HG03565 (cell line): ENCODE data around the gene TRIM62.

Source experiments
- ATAC-seq: cut with Tn5 transposase; IDR thresholded peaks from one replicate; pipeline ENCODE4 v1.9.1; 2021; ENCODE audit warnings: mild to moderate bottlenecking, moderate library complexity; ENCODE audit not compliant: unreplicated experiment

Gene TRIM62

GRCh38 chr1:33181921-33182341 lies at the start of gene TRIM62:
TSS of gene TRIM62 (minus strand) at chr1:33182043. CDS start at chr1:33181432, 611 bp downstream.
- peak; percentile 34 for ATAC-seq

DNA sequence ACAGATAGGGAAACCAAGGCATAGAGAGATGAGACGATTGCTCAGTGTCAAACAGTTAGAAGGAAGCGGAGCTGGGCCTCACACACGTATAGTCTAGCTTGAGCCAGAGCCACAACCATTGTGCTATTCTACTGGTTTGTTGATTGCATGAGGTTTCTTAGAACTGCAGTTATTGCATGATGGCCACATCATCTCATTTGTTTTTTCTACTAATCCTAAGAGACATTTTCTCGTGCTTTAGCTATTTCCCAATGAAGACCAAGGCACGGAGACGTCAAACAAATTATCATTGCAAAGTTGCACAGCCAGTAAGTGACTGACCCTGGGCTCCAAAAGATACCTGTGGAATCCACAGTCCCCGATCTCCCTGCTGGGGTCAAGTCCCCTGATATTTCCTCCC lies 49.3 kb upstream of the TRIM62 start:
- no peak for ATAC-seq

GRCh38 chr1:33228935-33229487 lies 47.2 kb upstream of the TRIM62 start:
- ATAC-seq, result no peak

DNA sequence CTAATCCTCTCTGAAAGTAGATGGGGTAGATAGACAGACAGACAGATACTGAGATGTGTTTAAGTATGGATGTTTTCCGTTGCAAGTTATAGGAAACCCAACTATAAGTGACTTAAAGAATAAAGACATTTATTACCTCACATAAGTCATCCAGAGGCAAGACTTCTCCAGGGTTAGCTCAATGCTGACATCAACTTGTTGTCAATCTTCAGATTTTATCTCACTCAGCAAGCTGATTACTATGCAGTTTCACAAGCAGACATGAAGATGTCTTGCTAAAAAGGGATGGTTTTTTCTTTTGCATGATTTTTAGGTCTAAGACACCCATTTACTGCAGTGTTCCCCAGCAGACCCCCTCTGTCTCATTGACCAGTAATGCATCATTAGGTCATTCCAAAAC lies 43.7 kb upstream of the TRIM62 start:
- ATAC-seq, result no peak

GRCh38 chr1:33224166-33224707 lies 42.4 kb upstream of the TRIM62 start:
- ATAC-seq, result no peak

DNA sequence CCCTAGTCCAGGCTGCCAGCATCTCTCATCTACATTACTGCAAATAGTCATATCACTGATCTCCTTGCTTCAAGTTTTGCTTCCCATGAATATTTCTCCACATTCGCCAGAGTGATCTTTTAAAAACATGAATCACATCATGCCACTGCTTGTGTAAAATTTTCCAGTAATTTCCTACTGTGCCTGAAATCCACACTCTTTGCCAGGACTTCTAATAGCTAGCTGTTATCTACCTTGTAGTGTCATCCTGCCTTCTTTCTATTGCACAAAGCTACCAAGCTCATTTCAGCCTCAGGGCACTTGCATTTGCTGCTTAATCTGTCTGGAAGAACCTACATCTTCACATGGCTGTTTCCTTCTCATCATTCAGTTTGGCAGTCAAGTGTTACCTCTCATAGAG lies 40.5 kb upstream of the TRIM62 start:
- ATAC-seq, result no peak

DNA sequence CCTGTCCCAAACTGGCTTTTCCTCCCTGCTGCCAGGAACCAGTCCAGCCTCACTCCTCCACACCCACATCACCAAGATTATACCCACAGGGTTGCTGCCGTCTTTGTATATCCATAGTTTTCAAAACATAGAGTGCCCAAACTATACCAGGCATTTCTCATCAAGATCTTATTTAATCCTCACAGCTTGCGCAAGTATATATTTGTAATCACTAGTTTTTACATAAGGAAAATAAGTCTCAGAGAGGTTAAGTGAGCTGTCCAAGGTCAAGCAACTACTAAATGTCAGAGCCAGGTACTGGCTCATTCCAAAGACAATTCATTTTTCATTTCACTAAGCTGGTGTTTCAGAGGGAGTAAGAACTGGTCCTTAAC lies 39.5 kb upstream of the TRIM62 start:
- no peak for ATAC-seq

- ATAC-seq, result no peak
These were observed 39.0 kb upstream of the TRIM62 start for GRCh38 chr1:33220676-33221384.

DNA sequence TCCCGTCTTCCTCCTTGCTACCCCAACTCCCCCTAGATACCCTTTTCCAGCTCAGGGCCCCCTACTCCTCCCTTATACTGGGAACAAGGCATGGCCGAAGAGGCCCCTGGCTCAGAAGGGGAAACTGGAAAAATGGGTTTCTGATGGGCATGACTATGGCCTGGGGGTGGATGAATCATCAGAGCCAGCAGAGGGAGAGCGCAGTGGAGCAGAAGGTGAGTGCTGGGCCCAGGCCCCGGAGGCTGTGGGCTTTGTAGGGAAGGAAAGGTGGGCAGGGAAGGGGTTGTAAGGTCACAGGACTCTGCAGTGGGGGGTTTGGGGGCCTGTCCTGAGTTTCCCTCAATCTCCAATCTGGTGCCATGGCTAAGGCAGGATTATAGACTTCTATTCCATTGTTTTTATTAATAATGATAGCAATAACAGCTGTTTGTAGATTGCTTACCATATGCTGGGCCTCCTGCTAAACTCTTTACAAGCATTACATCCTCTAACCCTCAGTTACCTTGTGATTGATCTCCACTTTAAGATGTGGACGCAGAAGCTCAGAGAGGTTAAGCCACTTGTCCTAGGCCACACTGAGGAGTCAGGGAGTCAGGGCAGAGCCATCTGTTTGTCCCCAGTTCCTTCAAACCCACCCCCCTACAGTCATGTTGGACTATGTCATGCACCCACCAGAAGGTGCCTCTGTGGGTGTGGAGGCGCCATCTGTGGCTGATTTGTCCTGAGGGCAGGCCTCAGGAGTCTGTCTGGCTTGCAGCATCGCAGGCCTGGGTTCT lies 38.2 kb upstream of the TRIM62 start:
- no peak for ATAC-seq

GRCh38 chr1:33211972-33212371 lies 30.1 kb upstream of the TRIM62 start:
- no peak for ATAC-seq

DNA sequence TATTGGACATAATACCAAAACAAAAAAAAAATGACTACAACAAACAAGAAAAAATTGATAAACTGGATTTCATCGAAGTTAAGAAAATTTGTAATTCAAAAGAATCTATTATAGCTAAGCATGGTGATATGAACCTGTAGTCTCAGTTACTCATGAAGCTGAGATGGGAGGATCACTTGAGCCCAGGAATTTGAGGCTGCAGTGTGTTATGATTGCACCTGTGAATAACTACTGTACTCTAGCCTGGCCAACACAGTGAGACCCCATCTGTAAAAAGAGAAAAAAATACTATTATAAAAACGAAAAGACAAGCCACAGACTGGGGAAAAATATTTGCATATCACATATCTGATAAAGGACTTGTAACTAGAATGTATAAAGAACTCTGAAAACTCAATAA lies 24.5 kb upstream of the TRIM62 start:
- no peak for ATAC-seq

GRCh38 chr1:33195556-33195955 lies 13.7 kb upstream of the TRIM62 start:
- ATAC-seq, result no peak

- ATAC-seq, result no peak
These were observed 10.0 kb upstream of the TRIM62 start for GRCh38 chr1:33191731-33192275.

- no peak for ATAC-seq
These were observed 8.9 kb upstream of the TRIM62 start for GRCh38 chr1:33190701-33191100.

GRCh38 chr1:33188572-33189275 lies 6.9 kb upstream of the TRIM62 start:
- ATAC-seq, result no peak

DNA sequence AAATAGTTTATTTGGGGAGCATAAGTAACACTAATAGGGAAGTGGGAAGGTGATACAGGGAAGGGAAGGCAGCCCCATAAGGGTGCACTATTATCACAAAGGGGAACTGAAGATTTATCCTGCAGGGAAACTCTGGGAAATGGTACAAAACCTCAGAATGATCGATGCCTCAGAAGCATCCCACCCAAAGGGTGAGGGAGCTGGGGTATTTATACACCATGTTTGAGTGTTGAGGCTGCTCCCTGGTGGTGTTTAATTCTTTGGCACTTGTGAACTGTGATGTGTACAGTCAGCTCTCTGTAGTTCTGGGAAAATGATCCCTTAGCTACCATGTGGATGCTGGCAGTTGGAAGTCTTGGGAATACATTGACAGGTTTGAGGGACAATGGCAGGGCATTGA lies 5.1 kb upstream of the TRIM62 start:
- ATAC-seq, result no peak

DNA sequence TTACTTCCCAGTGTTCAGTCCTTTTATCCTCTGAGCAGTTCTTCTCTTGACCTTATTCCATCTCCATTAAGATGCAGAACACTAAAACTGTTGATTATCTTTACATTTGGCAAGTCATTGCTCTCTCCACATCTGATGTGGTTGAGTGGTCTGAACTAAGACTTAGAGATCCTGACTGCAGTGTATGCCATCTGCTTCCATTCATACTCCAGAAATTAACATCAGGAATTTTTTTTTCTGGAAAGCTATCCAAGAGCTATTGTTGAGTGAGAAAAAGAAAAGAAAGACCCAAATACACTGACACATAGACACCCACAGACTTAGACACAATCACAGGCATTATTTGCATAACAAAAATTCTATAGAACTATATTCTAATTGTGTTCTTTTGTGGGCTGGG lies 3.7 kb upstream of the TRIM62 start:
- no peak for ATAC-seq

DNA sequence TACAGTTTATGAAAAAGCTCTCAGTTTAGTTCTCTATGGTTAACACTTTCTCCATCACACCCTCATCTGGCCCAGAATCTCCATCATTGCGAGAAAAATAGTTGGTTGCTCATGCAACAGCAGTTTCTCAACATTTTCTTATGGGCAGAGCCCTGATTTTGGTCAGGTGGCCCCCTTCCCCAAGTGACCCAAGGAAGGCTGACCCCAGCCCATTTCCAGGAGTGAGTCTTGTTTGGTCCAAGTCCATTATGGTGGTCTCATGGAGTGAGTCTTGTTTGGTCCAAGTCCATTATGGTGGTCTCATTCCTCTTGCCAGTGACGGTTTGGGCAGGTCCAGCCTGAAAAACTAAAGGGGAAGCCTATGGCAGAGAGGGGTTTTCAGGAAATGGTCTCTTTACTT lies 1.5 kb upstream of the TRIM62 start:
- ATAC-seq, result no peak

GRCh38 chr1:33182896-33183295 lies 1.1 kb upstream of the TRIM62 start:
- ATAC-seq, result no peak

DNA sequence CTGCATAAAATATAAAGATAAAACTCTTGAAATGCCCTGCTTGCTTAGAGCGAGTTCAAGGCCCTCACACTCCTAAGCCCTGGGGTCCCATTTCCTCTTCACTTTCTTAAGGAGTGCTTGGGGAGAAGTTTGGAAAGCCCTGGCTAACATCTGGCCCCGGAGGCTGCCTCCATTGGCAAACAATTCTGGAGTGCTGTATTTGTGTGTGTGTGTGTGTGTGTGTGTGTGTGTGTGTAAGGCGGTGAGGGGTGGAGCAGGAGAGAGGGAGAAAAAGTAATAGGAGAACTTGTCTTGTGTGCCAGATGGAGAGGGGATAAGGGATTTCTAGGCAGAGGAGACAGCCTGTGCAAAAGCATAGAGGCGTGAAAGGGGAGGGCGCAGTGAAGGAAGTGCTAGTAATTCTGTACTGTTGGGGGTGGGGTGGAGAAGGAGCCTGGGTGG lies 578 bp upstream of the TRIM62 start:
- no peak for ATAC-seq
